ELF-1 (cell line): ENCODE results near the gene CHMP4A.

ENCODE experiments used
- DNase-seq: peaks from one replicate; pipeline ENCODE4 v3.0.0-alpha.2; 2016; ENCODE audit warnings: low read depth, low spot score

The CHMP4A gene, protein sequence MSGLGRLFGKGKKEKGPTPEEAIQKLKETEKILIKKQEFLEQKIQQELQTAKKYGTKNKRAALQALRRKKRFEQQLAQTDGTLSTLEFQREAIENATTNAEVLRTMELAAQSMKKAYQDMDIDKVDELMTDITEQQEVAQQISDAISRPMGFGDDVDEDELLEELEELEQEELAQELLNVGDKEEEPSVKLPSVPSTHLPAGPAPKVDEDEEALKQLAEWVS

DNA sequence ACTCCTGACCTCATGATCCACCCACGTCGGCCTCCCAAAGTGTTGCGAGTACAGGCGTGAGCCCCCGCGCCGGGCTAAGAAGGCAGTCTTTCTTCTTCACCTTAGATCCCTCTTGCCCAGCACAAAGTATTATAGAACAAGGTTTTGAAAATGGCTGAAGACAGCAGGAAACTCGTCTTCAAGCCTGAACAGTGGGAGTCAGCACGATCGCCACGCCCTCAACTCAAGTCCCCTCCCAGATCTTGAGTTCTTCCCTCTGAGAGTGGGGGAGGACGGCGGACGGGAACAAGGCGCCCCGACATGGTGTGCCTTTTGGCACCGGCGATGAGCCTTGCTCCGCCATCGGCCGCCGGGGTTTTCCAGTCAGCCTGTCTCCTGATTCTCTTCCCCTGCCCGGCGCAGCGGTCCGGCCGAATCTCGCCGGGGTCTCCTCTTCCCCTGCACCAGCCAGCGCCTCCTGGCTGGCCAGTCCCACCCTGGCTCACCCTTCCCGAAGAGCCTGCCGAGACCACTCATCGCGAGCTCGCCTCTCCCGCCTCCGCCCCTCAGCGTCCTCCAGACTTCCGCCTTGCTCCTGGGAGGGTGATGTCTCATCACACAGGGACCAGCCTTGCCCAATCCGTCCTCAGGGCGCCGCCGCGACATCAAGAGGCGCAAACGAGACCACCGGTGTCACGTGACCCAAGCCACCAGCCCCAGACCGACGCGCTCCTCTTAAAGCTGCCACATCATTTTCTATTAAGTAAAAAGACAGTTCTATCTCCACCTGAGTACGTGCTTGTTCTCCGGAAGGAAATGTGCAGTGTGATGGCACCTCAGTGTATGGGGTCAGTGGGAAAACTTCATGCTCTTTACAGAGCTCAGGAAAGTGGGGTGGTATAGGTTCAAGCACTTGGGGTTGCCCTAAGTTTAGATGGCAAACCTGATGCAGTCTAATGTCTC lies at the start of gene CHMP4A:
Gene CHMP4A (minus strand): TSS at position 565 of the 942 bp plus-strand sequence. CDS start 49 bp downstream, at position 516.
- peak; percentile 99 for DNase-seq

DNA sequence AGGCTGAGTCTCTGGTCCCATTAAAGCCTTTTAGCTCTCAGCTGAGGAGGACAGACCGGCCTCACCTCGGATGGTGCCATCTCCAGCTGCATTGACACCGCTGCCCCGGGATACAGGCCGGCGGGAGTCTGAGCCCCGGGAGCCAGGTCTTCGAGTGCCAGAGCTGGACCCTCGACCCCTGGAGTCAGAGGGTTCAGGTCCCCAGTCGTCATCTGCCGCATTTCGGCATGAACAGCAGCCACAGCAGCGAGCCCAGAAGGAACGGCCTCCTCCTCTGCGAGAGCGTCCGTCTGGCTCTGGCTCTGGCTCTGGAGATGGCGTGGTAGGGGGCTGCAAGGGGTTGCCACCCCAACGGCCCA lies 48.7 kb upstream of the CHMP4A start:
- no peak for DNase-seq

DNA sequence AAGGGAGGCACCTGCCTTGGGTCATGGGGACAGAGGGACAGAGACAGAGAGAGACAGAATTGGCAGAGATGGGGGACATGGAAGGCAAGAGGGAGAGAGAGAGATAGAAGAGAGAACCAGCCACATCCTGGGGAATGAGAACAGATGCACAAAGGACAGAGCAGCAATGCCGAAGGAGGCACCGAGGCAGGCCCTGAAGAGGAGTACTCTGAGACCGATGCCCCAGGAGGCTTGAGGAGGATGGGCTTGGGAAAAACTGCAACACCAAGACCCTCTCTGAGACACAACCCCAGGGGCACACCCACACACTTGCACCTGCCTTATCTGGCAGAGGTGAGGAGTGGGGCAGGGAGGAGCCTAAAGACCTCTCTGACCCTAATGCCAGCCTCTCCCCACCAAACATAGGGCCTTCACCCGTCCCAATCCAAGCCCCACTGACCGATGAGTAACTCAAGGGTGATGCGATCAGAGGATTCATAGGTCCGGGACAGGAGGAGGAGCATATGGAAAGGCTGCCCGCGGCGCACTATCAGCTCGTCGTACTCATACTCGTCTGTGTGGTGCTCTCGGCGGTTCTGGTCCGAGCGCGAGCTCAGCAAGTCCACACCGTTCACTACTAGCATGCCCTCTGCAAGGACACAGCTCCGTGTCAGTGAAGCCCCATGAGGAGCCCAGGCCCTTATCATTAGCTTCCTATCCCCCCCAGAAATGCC lies 48.1 kb upstream of the CHMP4A start:
- DNase-seq: no peak

DNA sequence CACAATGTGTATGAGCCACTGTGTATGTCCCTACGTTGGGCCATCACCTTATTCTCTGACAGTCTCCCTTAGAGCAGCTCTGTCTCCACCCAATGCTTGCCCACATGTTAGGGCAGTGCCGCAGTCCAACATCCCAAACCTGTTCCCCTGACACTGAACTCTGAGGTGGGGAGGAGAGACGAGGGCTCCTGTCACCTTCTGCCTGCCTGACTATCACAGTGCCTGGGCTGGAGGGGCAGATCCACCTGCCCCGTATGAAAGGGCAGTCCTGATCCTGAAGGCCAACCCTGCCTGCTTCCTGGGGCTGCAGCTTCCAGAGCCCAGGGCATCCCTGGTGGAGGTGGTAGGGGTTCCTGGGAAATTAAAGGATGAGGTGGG lies 47.5 kb upstream of the CHMP4A start:
- no peak for DNase-seq

DNA sequence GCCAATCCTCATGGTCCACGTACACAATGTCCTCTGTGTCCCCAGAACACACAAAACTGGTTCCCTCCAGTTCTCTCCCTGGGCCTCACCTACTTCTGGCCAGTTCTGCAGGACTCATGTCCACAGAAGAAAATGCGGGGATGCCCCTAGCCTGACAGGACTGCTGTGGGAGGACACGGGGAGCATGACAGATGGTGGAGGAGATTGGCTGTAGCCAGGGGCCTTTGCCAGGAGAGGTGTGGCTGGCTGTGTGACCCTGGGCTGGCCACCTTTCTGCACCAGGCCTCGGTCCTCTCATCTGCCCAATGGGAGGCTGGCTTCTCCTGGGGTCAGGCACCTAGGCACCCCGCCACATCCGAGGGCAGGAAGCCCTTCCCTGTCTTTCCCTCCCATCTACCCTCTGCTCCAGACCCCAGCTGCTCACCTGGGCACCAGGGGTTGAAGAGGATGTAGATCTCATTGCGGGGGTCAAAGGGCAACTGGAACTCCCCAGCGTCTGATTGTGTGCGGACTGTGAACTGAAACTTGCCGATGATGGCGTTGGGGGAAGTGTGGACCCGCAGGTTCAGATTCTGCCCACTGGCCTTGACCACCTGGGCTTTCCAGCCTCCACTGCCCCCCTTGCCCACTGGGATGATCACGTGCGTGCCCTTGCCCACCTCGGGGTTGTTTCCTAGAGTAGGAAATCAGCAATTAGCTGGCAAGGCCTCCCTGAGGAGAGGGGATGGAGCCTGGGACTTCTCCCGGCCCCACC lies 46.9 kb upstream of the CHMP4A start:
- no peak for DNase-seq

DNA sequence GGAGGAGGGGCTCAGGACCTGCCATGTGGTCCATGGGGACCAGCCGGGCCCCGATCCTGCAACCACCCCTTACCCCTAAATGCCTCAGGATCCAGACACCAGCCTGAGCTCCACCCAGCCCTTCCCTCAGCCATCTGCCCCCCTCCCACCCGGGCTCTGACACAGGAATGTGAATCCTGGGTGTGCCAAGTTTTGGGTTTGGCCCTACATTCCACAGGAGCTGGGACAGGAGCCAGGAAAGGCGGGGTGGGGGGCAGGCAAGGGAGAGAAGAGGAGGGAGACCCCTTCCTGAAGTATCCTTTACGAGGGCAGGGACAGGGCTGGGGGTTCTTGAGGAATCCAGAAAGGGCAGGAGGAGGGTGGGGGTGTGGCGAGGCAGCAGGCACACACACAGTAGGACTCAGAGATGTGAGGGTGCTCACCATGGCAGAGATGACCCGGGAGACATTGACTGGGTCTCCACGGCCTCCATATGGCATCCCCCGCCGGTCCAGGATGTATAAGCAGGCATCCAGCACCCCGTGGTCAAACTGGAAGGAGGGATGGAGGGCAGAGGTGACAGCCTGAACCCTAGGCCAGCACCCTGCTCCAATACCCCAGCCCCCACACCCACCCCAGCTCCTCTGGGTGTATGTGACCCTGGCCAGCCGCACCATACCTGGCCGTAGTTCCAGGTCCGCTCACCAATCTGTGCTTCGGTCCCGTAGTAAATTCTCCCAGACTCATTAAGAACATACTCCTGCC lies 46.2 kb upstream of the CHMP4A start:
- DNase-seq: no peak

DNA sequence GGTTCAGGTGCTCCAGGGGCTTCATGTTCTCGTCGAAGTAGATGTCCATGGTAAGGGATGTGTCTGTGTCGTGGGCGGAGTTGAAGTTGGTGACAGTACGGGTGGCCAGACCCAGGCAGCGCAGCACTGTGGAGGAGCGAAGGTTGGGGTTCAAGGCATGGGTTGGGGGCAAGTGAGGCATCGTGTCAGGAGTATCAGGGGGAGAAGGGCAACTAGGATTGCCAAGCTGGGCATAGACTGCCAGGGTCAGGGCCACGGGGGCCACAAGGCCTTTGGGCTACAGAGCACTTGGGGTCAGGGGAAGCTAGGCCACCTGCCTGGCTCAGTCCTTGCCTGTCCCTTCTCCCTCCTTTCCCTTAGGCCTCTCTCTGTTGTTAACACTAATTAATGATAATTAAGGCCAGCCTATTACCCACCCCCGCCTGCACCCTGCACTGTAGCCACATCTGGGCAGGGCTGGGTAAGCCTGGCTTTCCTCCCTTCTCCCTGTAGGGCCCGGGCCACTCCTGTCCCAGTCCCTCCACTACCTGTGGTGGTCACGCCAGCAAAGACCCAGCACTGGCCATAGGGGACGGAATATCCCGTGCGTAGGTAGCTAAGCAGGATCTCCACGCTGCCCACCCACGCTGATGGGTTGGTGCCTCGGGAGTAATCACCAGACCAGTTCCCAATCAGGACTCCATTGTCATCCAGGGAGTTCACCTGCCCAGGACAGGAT lies 45.4 kb upstream of the CHMP4A start:
- DNase-seq: no peak

DNA sequence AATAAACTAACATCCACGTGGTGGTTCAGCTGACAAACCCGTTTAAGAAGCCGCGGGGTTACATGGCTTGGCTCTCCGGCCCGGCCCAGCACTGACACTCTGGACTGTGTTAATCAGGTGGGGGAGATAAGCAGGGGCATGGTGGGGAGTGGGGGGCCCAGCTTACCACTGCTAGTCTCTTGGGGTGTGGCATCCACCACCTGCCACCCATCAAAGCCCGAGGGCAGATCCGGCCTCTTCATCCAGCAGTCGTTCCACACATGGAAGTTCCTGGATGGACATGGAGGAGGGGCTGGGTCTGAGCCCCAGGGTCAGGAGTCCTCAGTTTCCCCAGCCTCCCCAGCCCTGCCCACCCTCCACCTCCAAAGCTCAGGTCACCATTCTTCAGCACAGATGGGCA lies 44.8 kb upstream of the CHMP4A start:
- DNase-seq: no peak

DNA sequence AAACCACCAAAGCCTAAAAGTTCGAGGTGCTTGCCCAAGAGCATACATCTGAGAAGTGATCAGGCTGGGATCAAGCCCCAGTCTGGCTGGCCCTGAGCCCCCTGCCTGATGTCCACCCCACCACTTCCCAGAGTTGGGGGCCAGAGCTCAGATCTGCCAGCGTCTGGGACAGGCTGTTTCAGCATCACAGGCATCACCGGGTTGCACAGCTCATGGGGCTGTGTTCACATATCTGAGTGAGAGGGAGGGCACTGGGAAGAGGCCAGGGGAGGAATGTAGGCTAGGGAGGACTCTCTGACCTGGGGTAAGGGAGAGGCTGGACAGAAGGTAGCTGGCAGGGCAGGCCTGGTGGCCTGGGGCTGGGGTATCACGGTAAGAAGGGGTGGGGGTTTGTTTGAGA lies 43.7 kb upstream of the CHMP4A start:
- no peak for DNase-seq

DNA sequence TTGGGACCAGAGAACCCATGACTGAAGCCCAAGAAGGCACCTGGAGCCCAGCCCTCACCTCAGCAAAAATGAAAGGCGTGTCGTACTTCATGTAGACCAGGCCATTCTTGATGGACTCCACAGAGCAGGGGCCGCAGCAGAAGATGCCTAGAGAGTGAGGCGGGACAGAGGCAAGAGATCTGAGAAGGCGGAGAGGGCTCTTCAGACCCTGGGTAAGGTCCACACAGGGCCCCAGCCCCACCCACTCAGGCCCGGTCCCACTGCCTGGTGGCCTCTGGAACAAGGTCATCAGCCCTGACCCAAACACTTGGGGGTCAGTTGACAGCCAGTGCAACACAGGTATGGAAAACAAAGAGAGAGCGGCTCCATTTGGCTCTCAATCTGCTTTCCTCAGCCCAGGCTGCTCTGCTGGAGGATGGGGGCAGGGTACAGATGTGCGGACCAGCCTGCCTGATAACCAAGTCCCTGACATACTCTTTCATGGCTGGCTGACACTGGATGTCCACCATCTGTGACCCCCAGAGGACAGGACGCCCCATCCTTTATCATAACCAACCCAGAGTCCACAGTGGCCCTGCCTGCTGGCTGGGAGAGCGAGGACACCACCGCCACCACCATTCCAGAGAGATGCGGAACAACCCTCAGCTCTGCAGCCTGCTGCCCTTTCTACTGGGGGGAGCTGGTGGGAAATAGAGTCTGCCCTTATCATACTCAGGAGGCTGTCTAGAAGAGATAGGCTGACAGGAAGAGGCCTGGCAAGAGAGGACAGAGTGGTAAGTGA lies 42.8 kb upstream of the CHMP4A start:
- no peak for DNase-seq

DNA sequence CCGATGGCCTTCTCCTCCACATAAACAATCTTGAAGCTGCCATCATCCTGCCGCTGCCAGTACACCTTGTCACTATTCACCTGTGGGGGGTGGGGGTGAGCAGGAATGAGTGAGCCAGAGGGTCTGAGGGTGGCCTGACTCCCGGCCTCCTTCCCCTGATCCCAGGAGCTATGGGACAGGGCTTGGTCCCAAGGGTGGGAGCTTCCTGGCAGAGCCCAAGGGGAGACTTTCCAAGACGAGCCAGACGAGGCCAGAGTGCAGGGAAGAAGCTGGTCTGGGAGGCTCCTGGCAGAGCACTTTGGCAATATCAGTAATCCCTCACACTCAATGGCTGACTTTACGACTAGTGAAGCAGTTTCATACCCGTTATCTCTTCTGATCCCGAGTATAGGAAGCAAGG lies 42.1 kb upstream of the CHMP4A start:
- no peak for DNase-seq

DNA sequence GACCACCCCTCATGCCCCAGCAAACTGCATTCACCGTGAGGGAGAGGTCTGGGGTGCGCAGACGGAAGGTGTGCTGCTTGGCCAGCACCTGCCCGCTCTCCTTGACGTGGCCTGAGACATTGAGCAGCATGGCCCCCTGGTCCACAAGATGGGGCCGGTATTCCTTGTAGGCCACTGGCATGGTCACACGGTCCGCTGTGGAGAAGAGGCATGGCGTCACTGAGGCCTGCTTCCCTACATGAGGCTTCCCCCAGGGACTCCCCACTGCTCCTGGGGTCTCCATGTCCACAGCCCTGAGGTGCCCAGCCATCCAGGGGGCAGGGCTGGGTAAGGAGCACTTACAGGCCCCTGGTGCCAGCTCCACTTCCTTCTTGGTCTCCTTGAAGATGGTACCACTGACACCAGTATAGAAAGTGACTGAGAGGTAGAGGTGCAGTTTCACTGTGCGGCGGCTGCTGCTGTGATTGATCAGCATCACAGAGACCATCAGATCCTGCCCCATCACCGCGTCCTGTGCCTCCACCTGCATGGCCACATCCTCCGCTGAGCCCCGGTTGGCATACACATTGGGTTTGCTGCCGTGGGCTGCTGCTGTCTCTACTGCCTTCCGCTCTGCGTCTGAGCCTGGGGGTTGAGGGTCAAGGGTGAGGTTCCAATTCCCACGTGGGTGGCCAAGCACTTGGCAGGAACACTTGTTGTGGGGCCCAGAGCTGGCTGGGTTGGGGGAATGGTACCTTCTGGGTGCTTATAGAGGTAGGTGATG lies 41.5 kb upstream of the CHMP4A start:
- no peak for DNase-seq

DNA sequence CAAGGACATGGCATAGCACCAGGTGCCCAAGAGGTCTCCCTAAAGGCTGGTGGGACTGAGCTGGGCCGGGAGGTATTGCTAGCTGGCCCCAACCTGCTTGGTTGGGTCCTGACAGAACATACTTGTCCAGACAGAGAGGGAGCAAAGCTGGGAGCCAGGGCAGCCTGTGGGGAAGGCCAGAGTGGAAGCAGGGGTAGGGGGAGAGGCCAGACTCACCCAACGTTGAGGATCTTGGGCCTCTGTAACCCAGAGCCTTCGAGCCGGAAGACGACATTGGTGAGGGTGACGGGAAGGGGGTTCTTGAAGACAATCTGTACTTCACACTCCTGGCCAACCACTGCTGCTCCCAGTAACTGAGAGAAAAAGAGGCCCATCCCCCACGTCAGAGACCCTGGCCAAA lies 40.6 kb upstream of the CHMP4A start:
- DNase-seq: no peak

DNA sequence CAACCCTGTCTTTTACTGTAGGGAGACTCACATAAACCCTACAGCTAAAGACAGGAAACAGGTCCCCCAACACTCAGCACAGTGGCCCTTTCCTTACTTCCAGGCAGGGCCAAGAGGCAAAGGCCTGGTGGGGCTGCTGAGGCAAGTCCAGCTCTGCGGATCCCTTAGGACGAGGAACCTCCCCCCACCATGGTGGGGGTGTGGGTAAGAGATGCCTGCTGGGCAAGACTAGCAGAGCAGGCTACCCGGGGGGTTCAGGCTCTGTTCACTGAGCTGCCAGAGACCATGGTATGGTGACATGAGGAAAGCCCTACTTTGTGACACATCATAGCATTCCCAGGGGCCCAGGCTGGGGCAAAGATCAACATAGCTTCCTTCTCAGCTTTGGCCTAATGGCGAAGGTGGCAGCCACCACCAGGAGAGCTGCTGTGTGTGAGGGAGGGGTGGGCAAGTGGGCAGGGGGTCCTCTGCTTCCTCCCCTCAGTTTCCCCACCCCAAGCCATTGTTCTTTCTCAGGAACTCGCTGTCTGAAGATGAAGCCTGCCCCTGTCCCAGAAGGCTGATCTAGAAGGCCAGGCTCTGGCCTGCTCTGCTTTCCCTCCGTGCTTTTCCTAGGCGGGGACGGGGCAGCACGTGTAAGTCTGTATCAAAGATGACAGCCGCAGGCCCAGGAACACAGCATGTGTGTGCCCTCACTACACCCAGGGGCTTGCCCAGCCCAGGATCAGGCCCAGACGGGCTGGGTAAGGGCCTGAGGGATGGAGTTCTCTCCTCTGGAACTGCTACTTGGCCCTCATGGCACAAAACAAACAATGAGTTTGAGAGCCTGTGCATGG lies 39.2 kb upstream of the CHMP4A start:
- DNase-seq: no peak

DNA sequence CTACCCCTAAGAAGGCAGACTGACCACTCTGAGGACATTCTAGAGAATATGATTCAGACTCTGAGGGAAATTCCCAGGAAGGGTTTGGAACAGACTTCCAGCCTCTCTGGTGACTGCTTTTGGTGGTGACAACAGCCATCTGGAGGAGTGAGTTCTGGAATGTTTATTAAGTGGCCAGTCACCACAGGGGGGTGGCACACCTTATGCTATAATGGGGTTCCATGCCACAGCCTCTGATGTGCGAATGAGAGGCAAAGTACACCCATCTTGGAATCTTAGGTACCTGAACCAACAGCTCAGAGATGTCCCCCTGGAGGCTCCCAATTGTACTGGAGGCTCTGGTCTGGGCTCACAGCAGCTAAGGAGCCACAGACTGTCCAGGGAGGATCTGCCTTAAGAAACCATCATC lies 38.6 kb upstream of the CHMP4A start:
- DNase-seq: no peak

DNA sequence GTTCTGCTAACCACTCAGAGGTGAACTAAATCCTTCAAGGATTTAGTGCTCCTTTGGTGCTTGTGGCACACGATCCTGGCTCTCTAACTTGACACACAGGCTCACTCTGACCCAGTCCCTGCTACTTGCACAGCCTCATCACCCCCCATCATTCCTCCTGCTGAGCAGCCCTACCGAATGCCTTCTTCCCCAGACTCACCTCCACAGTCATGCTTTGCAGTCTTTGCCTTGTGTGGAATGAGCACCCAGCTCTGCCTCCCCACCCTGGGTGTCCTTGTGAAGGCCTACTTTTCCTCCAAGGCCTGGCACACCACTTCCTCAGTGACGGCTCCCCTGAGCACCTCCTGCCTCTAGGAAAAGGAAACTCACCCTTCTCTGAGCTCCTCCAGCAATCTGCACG lies 37.1 kb upstream of the CHMP4A start:
- DNase-seq: no peak

DNA sequence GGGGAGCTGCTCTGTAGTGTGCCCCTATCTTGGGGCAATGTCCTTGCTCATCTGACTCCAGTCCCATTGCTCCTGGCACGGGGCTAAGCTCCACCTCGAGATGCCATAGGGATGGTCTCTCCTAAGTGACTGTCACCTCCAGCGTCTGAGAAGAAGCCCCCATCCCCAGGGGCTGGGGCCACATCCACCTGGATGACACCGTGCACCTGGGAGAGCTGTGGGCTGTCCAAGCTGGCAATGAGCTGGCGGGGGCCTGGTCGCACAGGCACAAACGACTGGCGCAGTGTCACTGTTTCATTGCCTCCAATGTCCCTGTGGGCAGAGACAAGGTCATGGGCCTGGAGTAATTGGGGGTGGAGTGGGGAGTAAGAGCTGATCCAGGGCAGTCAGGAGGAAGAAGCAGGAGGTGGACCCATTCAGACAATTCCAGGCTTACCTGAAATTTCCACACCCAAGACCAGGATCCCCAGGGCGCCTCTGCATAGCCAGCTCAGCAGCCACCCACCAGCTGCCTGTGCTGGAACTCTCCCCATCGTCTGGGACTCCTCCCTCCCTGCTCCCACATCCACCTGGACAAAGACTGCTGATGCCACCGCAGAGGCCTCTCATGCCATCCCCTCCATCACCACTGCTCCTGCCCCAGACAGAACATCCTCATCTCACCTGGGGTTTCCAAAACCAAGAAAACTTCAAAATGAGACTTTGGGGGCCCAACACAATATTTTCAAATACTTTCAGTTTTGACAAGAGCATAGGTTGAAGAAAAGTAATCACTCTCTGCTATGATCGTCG lies 36.1 kb upstream of the CHMP4A start:
- DNase-seq: no peak
